Naive thymus-derived CD4-positive, alpha-beta T cell (primary cell): Measurements from ENCODE around the gene GPR75. TPM values are rescaled to one million over a fixed set of nuclear protein-coding genes. Genes with fewer than 3 reads are reported as not detected.
"Not testable (repeated sequence)": the region's sequence is repeated elsewhere in the genome, so short reads cannot be mapped to it uniquely, and the experiment has no call there.

Experiments
- ATAC-seq: fragments of 150-1000 bp; cut with Tn5 transposase; 2 replicates; pipeline ENCODE4 v1.10.0; 2021; ENCODE audit warnings: mild to moderate bottlenecking, moderate library complexity
- CTCF ChIA-PET: fragments of 350-600 bp; sonication (Branson Sonifier 250); formaldehyde crosslinking; loops from one replicate; lab custom pipeline; 2021; ENCODE audit warnings: antibody characterized with exemption; lab: Charles Lee
- POLR2A ChIA-PET: fragments of 350-600 bp; sonication (Branson Sonifier 250); formaldehyde crosslinking; loops from one replicate; lab custom pipeline; 2021; ENCODE audit warnings: antibody characterized with exemption, inconsistent platforms; lab: Charles Lee
- DNase-seq, 9 donors: peaks; one replicate each; pipeline versions ENCODE4 v3.0.0 to v3.0.0-alpha.2; 2020 to 2022; ENCODE audit warnings: mixed read lengths in 1 of 9
- H3K27ac ChIP-seq: one replicate; pipeline ENCODE4 v1.7.0; 2013; ENCODE audit warnings: mild to moderate bottlenecking, low read depth, low read length, moderate library complexity
- H3K27me3 ChIP-seq, 2 donors: one replicate each; pipeline ENCODE4 v1.7.0; 2013; ENCODE audit warnings: low read length in 2 of 2, mild to moderate bottlenecking in 2 of 2, moderate library complexity in 2 of 2; ENCODE audit not compliant: control insufficient read depth in 2 of 2, insufficient read depth in 2 of 2
- H3K36me3 ChIP-seq, 3 experiments: 1 replicate in 2 of 3; 2 replicates in 1 of 3; pipeline ENCODE4 v1.7.0; 2013; ENCODE audit warnings: low read length in 3 of 3, mild to moderate bottlenecking in 3 of 3, moderate library complexity in 1 of 3; ENCODE audit not compliant: insufficient read depth in 3 of 3, control insufficient read depth in 2 of 3
- H3K4me1 ChIP-seq, 2 donors: one replicate each; pipeline ENCODE4 v1.7.0; 2013; ENCODE audit warnings: low read length in 2 of 2, mild to moderate bottlenecking in 2 of 2, moderate library complexity in 1 of 2; ENCODE audit not compliant: control insufficient read depth in 2 of 2, insufficient read depth in 2 of 2
- H3K4me3 ChIP-seq: 2 replicates; pipeline ENCODE4 v1.7.0; 2013; ENCODE audit warnings: mild to moderate bottlenecking, low read length
- H3K9me3 ChIP-seq, 3 experiments: 1 replicate in 2 of 3; 2 replicates in 1 of 3; pipeline ENCODE4 v1.7.0; 2013; ENCODE audit warnings: low read length in 3 of 3; ENCODE audit not compliant: control insufficient read depth in 2 of 3
- H3K27ac Mint-ChIP-seq, 9 donors: one replicate each; pipeline ENCODE4 v1.8.0; 2020 to 2022; ENCODE audit warnings: mixed read lengths in 9 of 9, mild to moderate bottlenecking in 8 of 9, moderate library complexity in 5 of 9, inconsistent platforms in 2 of 9
- H3K27me3 Mint-ChIP-seq, 5 donors: one replicate each; pipeline ENCODE4 v1.8.0; 2021 to 2022; ENCODE audit warnings: mixed read lengths in 5 of 5, mild to moderate bottlenecking in 1 of 5
- H3K36me3 Mint-ChIP-seq, 5 donors: one replicate each; pipeline ENCODE4 v1.8.0; 2020 to 2022; ENCODE audit warnings: mixed read lengths in 5 of 5, mild to moderate bottlenecking in 3 of 5, inconsistent platforms in 1 of 5
- H3K4me1 Mint-ChIP-seq, 7 donors: one replicate each; pipeline ENCODE4 v1.8.0; 2020 to 2022; ENCODE audit warnings: mixed read lengths in 7 of 7, mild to moderate bottlenecking in 3 of 7, inconsistent platforms in 1 of 7
- H3K4me3 Mint-ChIP-seq, 10 donors: one replicate each; pipeline ENCODE4 v1.8.0; 2020 to 2022; ENCODE audit warnings: mild to moderate bottlenecking in 10 of 10, mixed read lengths in 10 of 10, moderate library complexity in 6 of 10, inconsistent platforms in 2 of 10
- H3K9me3 Mint-ChIP-seq, 11 donors: one replicate each; pipeline ENCODE4 v1.8.0; 2020 to 2022; ENCODE audit warnings: mixed read lengths in 11 of 11, mild to moderate bottlenecking in 4 of 11, inconsistent platforms in 1 of 11, moderate library complexity in 1 of 11
- intact Hi-C, 2 donors: fragments of 100-400 bp; cut with micrococcal nuclease; formaldehyde crosslinking; loops; one replicate each; pipeline ENCODE4 v1.15.1; 2023
- polyA plus RNA-seq, 2 donors: library from polyadenylated mRNA; unstranded; fragments of 300-500 nt; fragmentation: Illumina TruSeq; gene quantifications; one replicate each; pipeline ENCODE4 v1.2.3, GENCODE V29; 2021
- total RNA-seq, 6 experiments: library from RNA in 5 of 6; stranded (reverse) in 5 of 6; gene quantifications; 1 replicate in 5 of 6; 2 replicates in 1 of 6; pipeline ENCODE4 v1.2.3 and lab custom pipeline; 2021 to 2026

Gene GPR75
- total and polyA plus RNA-seq, 7 experiments from 2014 or later: 0.12 to 5.0 (median 3.1) TPM; not detected in 1

DNA sequence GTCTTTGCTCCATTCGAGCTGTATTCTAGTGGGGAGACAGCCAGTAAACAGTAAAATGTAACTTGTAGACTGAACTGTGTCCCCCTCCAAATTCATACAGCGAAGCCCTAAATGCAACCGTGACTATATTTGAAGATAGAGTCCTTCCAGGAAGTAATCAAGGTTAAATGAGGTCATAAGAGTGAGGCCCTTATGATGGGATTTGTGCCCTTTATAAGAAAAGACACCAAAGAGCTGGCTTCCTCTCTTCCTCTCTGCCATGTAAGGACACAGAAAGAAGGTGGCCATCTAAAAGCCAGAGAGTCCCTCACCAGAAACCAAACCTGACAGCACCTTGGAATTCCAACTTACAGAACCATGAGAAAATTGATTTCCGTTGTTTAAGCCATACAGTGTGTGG, 31.4 kb downstream of the GPR75 start:
- DNase-seq: no peak
- H3K9me3 ChIP-seq: no peaks in the 10 kb centered on the region
- H3K4me3 ChIP-seq: no peak overlapping the region
- H3K9me3 Mint-ChIP-seq: peaks cover 0 to 8% (median 2%) of the 10 kb centered on the region in 11 donors
- no peak for ATAC-seq
- H3K4me3 Mint-ChIP-seq: no peak overlapping the region
- peak overlapping the region in 1 of 9 donors; percentile 50 for H3K27ac Mint-ChIP-seq
- no peaks in the 10 kb centered on the region for H3K27me3 Mint-ChIP-seq
- CTCF ChIA-PET: no interaction called here
- no peaks in the 10 kb centered on the region for H3K4me1 ChIP-seq
- intact Hi-C loops: no loop called here
- POLR2A ChIA-PET: no interaction called here
- H3K36me3 Mint-ChIP-seq: peaks cover 0 to 36% (median 25%) of the 10 kb centered on the region in 5 donors
- no peaks in the 10 kb centered on the region for H3K36me3 ChIP-seq
- H3K27ac ChIP-seq: no peak overlapping the region
- no peaks in the 10 kb centered on the region for H3K27me3 ChIP-seq
- H3K4me1 Mint-ChIP-seq: peaks cover 0 to 2% (median 0%) of the 10 kb centered on the region in 7 donors

DNA sequence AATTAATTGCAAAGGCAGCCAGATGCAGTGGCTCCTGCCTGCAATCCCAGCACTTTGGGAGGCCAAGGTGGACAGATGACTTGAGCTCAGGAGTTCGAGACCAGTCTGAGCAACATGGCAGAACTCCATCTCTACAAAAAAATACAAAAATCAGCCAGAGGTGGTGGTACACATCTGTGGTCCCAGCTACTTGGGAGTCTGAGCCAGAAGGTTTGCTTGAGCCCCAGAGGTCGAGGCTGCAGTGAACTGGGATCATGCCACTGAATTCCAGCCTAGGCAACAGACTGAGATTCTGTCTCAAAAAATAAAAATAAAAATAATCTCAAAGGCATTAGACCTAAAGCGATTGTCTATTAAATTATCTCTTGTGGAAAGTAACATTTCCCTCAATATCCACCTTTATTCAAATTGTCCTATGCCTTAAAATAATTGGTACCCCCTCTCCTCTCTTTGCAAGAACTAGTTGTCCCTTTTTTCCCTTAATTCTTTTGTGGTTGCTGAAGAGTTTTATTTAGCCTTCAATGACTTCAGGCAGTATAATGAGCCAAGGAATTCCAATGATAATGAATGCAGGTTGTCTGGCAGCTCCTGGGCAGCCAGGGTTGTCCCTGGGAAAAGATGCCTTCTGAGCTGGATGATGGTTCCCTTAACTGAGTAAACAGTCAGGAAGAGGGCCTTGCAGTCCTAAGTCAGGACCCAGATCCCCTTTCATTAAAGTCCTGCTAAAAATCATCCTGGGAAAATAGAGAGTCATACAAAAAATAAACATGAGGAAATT, 32.2 kb downstream of the GPR75 start:
- ATAC-seq (no peak), DNase-seq (no peak)
- POLR2A ChIA-PET: no interaction called here
- no peaks in the 10 kb centered on the region for H3K27me3 ChIP-seq
- no peak overlapping the region for H3K27ac ChIP-seq
- H3K4me3 ChIP-seq: no peak overlapping the region
- peaks cover 0 to 8% (median 2%) of the 10 kb centered on the region in 11 donors for H3K9me3 Mint-ChIP-seq
- CTCF ChIA-PET: interaction anchor here (0.8 kb wide), 1 partner anchor 828 kb away, joined by 3 read pairs; no protein-coding TSS in a partner anchor
- peak overlapping the region in 2 of 9 donors; percentile 49 to 50 for H3K27ac Mint-ChIP-seq
- H3K4me1 Mint-ChIP-seq: peaks cover 0 to 2% (median 0%) of the 10 kb centered on the region in 7 donors
- no peaks in the 10 kb centered on the region for H3K4me1 ChIP-seq
- intact Hi-C loops: no loop called here
- no peaks in the 10 kb centered on the region for H3K36me3 ChIP-seq
- H3K9me3 ChIP-seq: no peaks in the 10 kb centered on the region
- H3K27me3 Mint-ChIP-seq: no peaks in the 10 kb centered on the region
- no peak overlapping the region for H3K4me3 Mint-ChIP-seq
- peaks cover 0 to 35% (median 25%) of the 10 kb centered on the region in 5 donors for H3K36me3 Mint-ChIP-seq

DNA sequence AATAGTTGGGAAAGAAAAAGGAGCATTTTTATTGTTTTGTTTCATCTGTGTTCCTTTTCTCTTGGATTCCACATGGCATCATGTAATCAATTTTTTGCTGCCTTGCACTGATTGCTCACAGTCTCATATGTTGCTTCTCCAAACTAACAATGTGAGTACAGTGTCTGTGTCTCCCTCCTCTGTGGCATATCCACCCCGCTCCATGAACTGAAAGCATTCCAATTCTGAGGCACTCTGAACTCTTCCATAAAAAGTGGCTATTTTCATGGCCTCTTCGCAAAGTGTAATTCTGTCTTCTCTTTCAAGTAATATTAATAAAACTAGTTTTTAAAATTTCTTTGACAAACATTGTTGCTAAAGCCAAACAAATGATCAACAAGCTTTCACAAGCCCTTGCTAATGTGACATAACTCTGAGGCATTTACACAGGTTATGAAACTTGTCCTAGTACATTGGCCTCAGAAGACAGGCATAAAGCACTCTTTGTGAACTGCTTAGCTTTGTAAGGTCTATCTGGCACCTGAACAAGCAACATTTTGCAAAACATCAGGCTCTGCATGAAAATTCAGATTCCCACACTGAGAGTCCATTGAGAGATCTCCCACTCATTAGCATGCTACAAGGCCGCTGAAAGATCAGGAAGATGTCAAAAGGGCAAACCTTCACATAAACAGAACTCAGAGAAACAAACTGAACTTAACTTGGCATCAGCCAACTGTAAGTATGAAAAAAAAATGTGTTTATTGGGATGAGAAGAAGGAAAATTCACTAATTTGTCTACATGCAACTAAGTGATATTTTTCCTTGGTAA, 33.0 kb downstream of the GPR75 start:
- no peaks in the 10 kb centered on the region for H3K9me3 ChIP-seq
- H3K27ac Mint-ChIP-seq: peak overlapping the region in 3 of 9 donors; percentile 16 to 49 (median 22)
- intact Hi-C loops: no loop called here
- H3K36me3 Mint-ChIP-seq: peaks cover 0 to 31% (median 22%) of the 10 kb centered on the region in 5 donors
- DNase-seq (no peak), ATAC-seq (no peak)
- H3K27me3 ChIP-seq: no peaks in the 10 kb centered on the region
- H3K9me3 Mint-ChIP-seq: peaks cover 0 to 8% (median 2%) of the 10 kb centered on the region in 11 donors
- H3K4me1 ChIP-seq: no peaks in the 10 kb centered on the region
- no peak overlapping the region for H3K4me3 Mint-ChIP-seq
- H3K4me1 Mint-ChIP-seq: peaks cover 0 to 2% (median 0%) of the 10 kb centered on the region in 7 donors
- no peaks in the 10 kb centered on the region for H3K27me3 Mint-ChIP-seq
- H3K27ac ChIP-seq: no peak overlapping the region
- no peaks in the 10 kb centered on the region for H3K36me3 ChIP-seq
- POLR2A ChIA-PET: no interaction called here
- H3K4me3 ChIP-seq: no peak overlapping the region
- CTCF ChIA-PET: interaction anchor here (0.8 kb wide), 1 partner anchor 829 kb away, joined by 3 read pairs; no protein-coding TSS in a partner anchor

DNA sequence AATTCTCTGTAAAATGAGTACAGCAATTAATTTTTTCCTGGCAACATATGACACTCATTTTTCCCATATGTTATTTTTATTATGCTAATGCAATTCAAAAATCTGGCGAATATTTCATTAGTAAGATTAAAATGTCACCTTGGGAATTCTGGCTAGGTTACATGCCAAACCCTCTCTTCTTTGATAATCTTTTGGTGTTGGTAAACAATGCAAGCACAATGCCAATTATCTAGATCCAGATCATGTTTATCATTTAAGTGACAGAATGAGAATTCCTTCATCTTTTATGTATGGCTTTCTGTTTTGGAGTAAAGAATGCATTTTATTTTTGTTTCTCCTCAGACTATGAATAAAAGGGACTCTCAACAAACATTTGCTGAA, 33.7 kb downstream of the GPR75 start:
- intact Hi-C loops: no loop called here
- no peak overlapping the region for H3K27ac Mint-ChIP-seq
- Histone ChIP-seq H3K27ac (no peak overlapping the region), H3K4me3 (no peak overlapping the region), H3K27me3 (no peaks in the 10 kb centered on the region), H3K36me3 (no peaks in the 10 kb centered on the region), H3K9me3 (no peaks in the 10 kb centered on the region), H3K4me1 (no peaks in the 10 kb centered on the region)
- no peak overlapping the region for H3K4me3 Mint-ChIP-seq
- no peaks in the 10 kb centered on the region for H3K27me3 Mint-ChIP-seq
- no peak for ATAC-seq
- POLR2A ChIA-PET: no interaction called here
- CTCF ChIA-PET: no interaction called here
- peaks cover 0 to 8% (median 2%) of the 10 kb centered on the region in 11 donors for H3K9me3 Mint-ChIP-seq
- H3K36me3 Mint-ChIP-seq: peaks cover 0 to 24% (median 15%) of the 10 kb centered on the region in 5 donors
- peaks cover 0 to 2% (median 0%) of the 10 kb centered on the region in 7 donors for H3K4me1 Mint-ChIP-seq
- DNase-seq: no peak

DNA sequence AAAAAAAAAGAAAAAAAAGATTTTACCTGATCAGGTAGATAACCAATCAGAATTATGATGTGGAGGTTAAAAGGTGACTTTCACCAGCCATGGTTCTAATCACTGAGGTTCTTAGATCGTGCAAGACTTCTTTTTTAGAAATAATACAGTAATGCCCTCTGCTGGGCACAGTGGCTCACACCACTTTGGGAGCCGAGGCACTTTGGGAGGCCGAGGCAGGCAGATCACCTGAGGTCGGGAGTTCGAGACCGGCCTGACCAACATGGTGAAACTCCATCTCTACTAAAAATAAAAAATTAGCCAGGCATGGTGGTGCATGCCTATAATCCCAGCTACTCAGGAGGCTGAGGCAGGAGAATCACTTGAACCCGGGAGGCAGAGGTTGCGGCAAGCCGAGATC, 36.1 kb downstream of the GPR75 start:
- H3K4me1 ChIP-seq, POLR2A ChIA-PET, ATAC-seq, H3K9me3 ChIP-seq, H3K4me1 Mint-ChIP-seq, H3K9me3 Mint-ChIP-seq, CTCF ChIA-PET, H3K27me3 ChIP-seq, H3K27me3 Mint-ChIP-seq, H3K27ac ChIP-seq, H3K4me3 ChIP-seq, H3K27ac Mint-ChIP-seq, H3K4me3 Mint-ChIP-seq: not testable (repeated sequence)
- H3K36me3 ChIP-seq: peaks cover 0 to 13% (median 0%) of the 10 kb centered on the region in 3 experiments
- peaks cover 0 to 17% (median 12%) of the 10 kb centered on the region in 5 donors for H3K36me3 Mint-ChIP-seq
- intact Hi-C loops: loop anchor here in 1 of 2 donors (2.0 kb wide), 1 partner anchor 401 kb away; no protein-coding TSS in a partner anchor
- DNase-seq: peak in 1 of 9 donors; percentile 3

DNA sequence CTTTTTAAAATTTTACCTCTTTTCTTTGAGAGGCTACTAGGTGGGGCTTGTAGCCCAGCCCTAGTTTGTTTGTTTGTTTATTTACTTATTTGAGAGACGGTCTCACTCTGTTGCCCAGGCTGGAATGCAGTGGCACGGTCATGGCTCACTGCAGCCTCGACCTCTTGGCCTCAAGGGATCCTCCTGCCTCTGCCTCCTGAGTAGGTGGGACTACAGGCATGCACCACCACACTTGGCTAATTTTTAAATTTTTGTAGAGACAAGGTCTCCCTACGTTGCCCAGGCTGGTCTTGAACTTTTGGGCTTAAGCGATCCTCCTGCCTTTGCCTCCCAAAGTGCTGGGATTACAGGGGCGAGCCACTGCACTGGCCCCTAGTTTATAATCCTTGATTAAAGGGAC, 38.0 kb downstream of the GPR75 start:
- Mint-ChIP-seq H3K36me3 (peaks cover 3 to 21% (median 11%) of the 10 kb centered on the region in 5 donors), H3K27me3 (no peaks in the 10 kb centered on the region), H3K4me1 (no peaks in the 10 kb centered on the region), H3K27ac (no peak overlapping the region), H3K9me3 (no peaks in the 10 kb centered on the region), H3K4me3 (no peak overlapping the region)
- Histone ChIP-seq H3K9me3 (no peaks in the 10 kb centered on the region), H3K27ac (no peak overlapping the region), H3K27me3 (no peaks in the 10 kb centered on the region), H3K4me1 (no peaks in the 10 kb centered on the region), H3K4me3 (no peak overlapping the region), H3K36me3 (peaks cover 0 to 23% (median 6%) of the 10 kb centered on the region in 3 experiments)
- intact Hi-C loops: loop anchor here in 1 of 2 donors (2.0 kb wide), 1 partner anchor 399 kb away; no protein-coding TSS in a partner anchor
- ChIA-PET POLR2A (no interaction called here), CTCF (no interaction called here)
- ATAC-seq (no peak), DNase-seq (no peak)
